ENCODE data around the gene ENOX1. TPM values are rescaled to one million over a fixed set of nuclear protein-coding genes. Genes with fewer than 3 reads are reported as not detected.

ENOX1 gene
- polyA plus RNA-seq, 3 donors, result 0.04 TPM; not detected in 2

GRCh38 chr13:43797869-43798268, 11.1 kb upstream of the ENOX1 start:
- Histone ChIP-seq H4K20me1 (ENCODE audit: insufficient read depth, low read length) (no peaks in the 10 kb centered on the region), H3K79me2 (ENCODE audit: insufficient read depth, low read length) (no peaks in the 10 kb centered on the region), H3K27ac (ENCODE audit: low read depth in 1 of 2, low read length in 2 of 2) (no peak overlapping the region), H3K4me3 (replicated peaks in 1 of 3; ENCODE audit: low read depth in 2 of 3, low read length in 3 of 3) (no peak overlapping the region), H3K36me3 (replicated peaks in 1 of 2; ENCODE audit: control insufficient read depth in 1 of 2, insufficient read depth in 2 of 2, low read length in 2 of 2) (no peaks in the 10 kb centered on the region), H3K9me3 (replicated peaks in 1 of 2; ENCODE audit: control insufficient read depth in 1 of 2, insufficient read depth in 1 of 2, low read length in 2 of 2) (no peaks in the 10 kb centered on the region), H3K4me1 (ENCODE audit: control insufficient read depth in 1 of 2, insufficient read depth in 2 of 2, low read length in 2 of 2) (no peaks in the 10 kb centered on the region), H2AFZ (ENCODE audit: insufficient read depth, low read depth, low read length, poor library complexity, severe bottlenecking) (no peak overlapping the region), H3K9ac (ENCODE audit: insufficient read depth, low read length, poor library complexity, severe bottlenecking) (no peak overlapping the region), H3K4me2 (replicated peaks; ENCODE audit: extremely low read depth, low read length, poor library complexity, severe bottlenecking) (no peak overlapping the region), H3K27me3 (ENCODE audit: control insufficient read depth in 2 of 2, insufficient read depth in 2 of 2, low read length in 2 of 2) (no peaks in the 10 kb centered on the region)
- Mint-ChIP-seq H3K9me3 (no peaks in the 10 kb centered on the region), H3K27ac (no peak overlapping the region), H3K27me3 (ENCODE audit: low read depth in 3 of 3) (peaks cover 0 to 5% (median 3%) of the 10 kb centered on the region in 3 donors), H3K36me3 (no peaks in the 10 kb centered on the region), H3K4me3 (no peak overlapping the region), H3K4me1 (no peaks in the 10 kb centered on the region)
- DNase-seq, result no peak
- intact Hi-C loops (cut with micrococcal nuclease), result no loop called here
- TF ChIP-seq CTCF (IDR thresholded peaks at IDR 0.05), result no peak
- WGBS (ENCODE audit: insufficient coverage), result 80% methylated on average over 1 of the region's 3 CpGs

GRCh38 chr13:43797159-43797558, 10.4 kb upstream of the ENOX1 start:
- Histone ChIP-seq H4K20me1 (ENCODE audit: insufficient read depth, low read length) (no peaks in the 10 kb centered on the region), H3K27me3 (ENCODE audit: control insufficient read depth in 2 of 2, insufficient read depth in 2 of 2, low read length in 2 of 2) (no peaks in the 10 kb centered on the region), H3K79me2 (ENCODE audit: insufficient read depth, low read length) (no peaks in the 10 kb centered on the region), H3K4me2 (replicated peaks; ENCODE audit: extremely low read depth, low read length, poor library complexity, severe bottlenecking) (no peak overlapping the region), H2AFZ (ENCODE audit: insufficient read depth, low read depth, low read length, poor library complexity, severe bottlenecking) (no peak overlapping the region), H3K36me3 (replicated peaks in 1 of 2; ENCODE audit: control insufficient read depth in 1 of 2, insufficient read depth in 2 of 2, low read length in 2 of 2) (no peaks in the 10 kb centered on the region), H3K27ac (ENCODE audit: low read depth in 1 of 2, low read length in 2 of 2) (no peak overlapping the region), H3K9ac (ENCODE audit: insufficient read depth, low read length, poor library complexity, severe bottlenecking) (no peak overlapping the region), H3K4me1 (ENCODE audit: control insufficient read depth in 1 of 2, insufficient read depth in 2 of 2, low read length in 2 of 2) (no peaks in the 10 kb centered on the region), H3K9me3 (replicated peaks in 1 of 2; ENCODE audit: control insufficient read depth in 1 of 2, insufficient read depth in 1 of 2, low read length in 2 of 2) (no peaks in the 10 kb centered on the region), H3K4me3 (replicated peaks in 1 of 3; ENCODE audit: low read depth in 2 of 3, low read length in 3 of 3) (no peak overlapping the region)
- intact Hi-C loops (cut with micrococcal nuclease), result no loop called here
- Mint-ChIP-seq H3K36me3 (no peaks in the 10 kb centered on the region), H3K9me3 (no peaks in the 10 kb centered on the region), H3K27me3 (ENCODE audit: low read depth in 3 of 3) (peaks cover 0 to 7% (median 3%) of the 10 kb centered on the region in 3 donors), H3K4me1 (no peaks in the 10 kb centered on the region), H3K27ac (no peak overlapping the region), H3K4me3 (no peak overlapping the region)
- no peak for TF ChIP-seq CTCF (IDR thresholded peaks at IDR 0.05)
- DNase-seq, result no peak
- no CpG with 5 or more reads among the region's 1 CpG for WGBS (ENCODE audit: insufficient coverage)
